ENCODE measurements around the gene PLGLB1.
"Not testable (repeated sequence)": the region's sequence is repeated elsewhere in the genome, so short reads cannot be mapped to it uniquely, and the experiment has no call there.

DNA sequence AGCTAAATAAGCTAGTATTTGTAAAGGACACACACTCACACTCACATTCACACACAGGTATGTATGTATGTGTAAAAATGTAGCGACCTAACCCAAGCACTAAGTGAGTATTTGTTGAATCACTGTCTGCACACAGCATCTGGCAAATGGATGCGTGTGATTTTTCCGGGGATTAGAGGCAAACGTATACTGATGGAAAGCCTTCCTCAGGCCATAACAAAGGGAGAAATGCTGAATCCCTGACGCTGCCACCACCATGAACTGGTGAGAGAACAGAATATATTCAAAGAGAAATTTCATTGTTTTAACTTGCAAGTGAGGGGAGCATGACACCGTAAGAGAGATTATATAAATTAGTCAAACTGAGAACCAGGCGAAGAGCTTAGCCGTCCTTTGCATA is 601 bp downstream of the PLGLB1 start:
- TF ChIP-seq, protein P1, sequence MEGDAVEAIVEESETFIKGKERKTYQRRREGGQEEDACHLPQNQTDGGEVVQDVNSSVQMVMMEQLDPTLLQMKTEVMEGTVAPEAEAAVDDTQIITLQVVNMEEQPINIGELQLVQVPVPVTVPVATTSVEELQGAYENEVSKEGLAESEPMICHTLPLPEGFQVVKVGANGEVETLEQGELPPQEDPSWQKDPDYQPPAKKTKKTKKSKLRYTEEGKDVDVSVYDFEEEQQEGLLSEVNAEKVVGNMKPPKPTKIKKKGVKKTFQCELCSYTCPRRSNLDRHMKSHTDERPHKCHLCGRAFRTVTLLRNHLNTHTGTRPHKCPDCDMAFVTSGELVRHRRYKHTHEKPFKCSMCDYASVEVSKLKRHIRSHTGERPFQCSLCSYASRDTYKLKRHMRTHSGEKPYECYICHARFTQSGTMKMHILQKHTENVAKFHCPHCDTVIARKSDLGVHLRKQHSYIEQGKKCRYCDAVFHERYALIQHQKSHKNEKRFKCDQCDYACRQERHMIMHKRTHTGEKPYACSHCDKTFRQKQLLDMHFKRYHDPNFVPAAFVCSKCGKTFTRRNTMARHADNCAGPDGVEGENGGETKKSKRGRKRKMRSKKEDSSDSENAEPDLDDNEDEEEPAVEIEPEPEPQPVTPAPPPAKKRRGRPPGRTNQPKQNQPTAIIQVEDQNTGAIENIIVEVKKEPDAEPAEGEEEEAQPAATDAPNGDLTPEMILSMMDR (IDR thresholded peaks at IDR 0.05): not testable (repeated sequence)
- not testable (repeated sequence) for TF ChIP-seq POLR2A (IDR thresholded peaks at IDR 0.05)

Data from thyroid gland (tissue), 4 donors.